ENCODE data around the gene ZMAT5.

DNA sequence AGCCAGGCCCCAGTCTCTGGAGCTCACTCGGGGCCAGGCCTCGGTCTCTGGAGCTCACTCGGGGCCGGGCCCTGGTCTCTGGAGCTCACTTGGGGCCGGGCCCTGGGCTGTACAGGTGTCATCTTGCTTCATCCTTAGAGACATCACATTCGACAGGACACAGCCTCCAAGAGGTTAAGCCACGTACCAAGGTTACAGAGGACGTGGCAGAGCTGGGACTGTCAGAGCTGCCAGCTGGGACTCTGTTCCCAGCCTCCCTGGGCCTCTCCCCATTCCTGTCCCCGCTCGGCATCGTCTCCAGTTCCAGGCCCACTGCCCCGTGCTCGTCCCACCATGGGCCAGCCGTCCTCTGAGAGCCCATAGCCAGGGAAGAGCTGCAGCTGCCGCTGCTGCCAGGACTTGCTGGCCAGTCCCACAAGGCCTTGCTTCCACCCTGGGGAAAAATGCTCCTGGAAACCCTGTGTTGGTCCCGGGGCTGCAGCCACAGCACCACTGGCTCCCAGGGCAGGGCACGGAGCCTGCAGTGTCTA is 27.4 kb downstream of the ZMAT5 start:
- no peak for TF ChIP-seq GATA2 (IDR thresholded peaks at IDR 0.05; ENCODE audit: low read depth, low read length)
- no peak for TF ChIP-seq GATA3 (IDR thresholded peaks at IDR 0.05; ENCODE audit: low read depth, low read length)
